Measurements from ENCODE around the gene PDE8B. TPM values are rescaled to one million over a fixed set of nuclear protein-coding genes. Genes with fewer than 3 reads are reported as not detected.

The PDE8B gene
- total RNA-seq, 1 experiment from 2014 or later, result not detected

DNA sequence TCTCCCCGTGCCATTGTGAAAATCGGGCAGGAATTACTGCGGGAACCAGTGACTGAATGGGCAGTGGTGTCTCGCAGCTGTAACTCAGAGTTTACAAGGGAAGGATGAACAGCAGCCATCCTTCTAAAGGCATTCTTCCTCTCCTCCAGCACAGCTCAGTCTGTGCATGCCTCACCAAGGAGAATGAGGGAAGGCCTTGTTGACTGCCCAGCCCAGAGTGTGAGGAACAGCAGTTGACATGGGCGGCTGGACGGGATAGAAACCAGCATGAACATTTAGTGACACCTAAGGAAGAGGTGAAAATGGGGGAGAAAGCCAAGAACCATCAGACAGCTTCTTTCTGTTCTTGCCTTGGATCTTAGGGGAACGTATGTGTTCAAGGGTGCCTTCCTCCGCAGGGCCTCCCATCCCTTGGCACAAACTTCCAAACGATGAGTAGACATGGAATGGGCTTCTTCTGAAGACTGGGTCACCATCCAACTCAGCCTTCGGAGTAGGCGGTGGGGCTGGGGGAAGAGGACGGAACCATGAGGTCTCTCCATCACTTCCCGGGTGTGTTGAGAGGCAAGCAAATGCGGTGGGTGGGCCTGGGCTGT is 887 bp upstream of the PDE8B start:
- no peak for ATAC-seq
- no TSS peak for BruUV-seq (replicated peaks)
- peaks cover 22% of the 10 kb centered on the region for H3K27me3 ChIP-seq (ENCODE audit: low read length)
- no peaks in the 10 kb centered on the region for H3K9me3 ChIP-seq (ENCODE audit: low read length)
- H3K36me3 ChIP-seq (ENCODE audit: low read depth, low read length), result no peaks in the 10 kb centered on the region
- H3K4me1 ChIP-seq (ENCODE audit: insufficient read depth, low read length), result peaks cover 4% of the 10 kb centered on the region; the same call in 1 of the 2 replicates
- POLR2A ChIA-PET (ENCODE audit: unreplicated experiment), result no interaction called here
- TF ChIP-seq EZH2 (IDR thresholded peaks at IDR 0.05; ENCODE audit: low read length, unreplicated experiment) (no peak), EZH2phosphoT487 (IDR thresholded peaks at IDR 0.05; ENCODE audit: borderline replicate concordance, low read length) (no peak)
- TF ChIP-seq, protein P1, sequence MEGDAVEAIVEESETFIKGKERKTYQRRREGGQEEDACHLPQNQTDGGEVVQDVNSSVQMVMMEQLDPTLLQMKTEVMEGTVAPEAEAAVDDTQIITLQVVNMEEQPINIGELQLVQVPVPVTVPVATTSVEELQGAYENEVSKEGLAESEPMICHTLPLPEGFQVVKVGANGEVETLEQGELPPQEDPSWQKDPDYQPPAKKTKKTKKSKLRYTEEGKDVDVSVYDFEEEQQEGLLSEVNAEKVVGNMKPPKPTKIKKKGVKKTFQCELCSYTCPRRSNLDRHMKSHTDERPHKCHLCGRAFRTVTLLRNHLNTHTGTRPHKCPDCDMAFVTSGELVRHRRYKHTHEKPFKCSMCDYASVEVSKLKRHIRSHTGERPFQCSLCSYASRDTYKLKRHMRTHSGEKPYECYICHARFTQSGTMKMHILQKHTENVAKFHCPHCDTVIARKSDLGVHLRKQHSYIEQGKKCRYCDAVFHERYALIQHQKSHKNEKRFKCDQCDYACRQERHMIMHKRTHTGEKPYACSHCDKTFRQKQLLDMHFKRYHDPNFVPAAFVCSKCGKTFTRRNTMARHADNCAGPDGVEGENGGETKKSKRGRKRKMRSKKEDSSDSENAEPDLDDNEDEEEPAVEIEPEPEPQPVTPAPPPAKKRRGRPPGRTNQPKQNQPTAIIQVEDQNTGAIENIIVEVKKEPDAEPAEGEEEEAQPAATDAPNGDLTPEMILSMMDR (conservative IDR thresholded peaks at IDR 0.05; ENCODE audit: low read depth, low read length), result no peak
- no peak overlapping the region for H3K9ac ChIP-seq (ENCODE audit: low read length)
- no peak for DNase-seq
- H3F3A ChIP-seq (ENCODE audit: low read length, unreplicated experiment), result no peaks in the 10 kb centered on the region
- H3K4me2 ChIP-seq (ENCODE audit: low read length), result no peak overlapping the region
- no peaks in the 10 kb centered on the region for H4K20me1 ChIP-seq (ENCODE audit: low read length)
- no peak overlapping the region for H3K4me3 ChIP-seq (ENCODE audit: low read length)
- H3K79me2 ChIP-seq (ENCODE audit: low read length), result no peaks in the 10 kb centered on the region
- intact Hi-C loops (cut with micrococcal nuclease), result loop anchor here (5.0 kb wide), 1 partner anchor 283 kb away; the partner anchor contains the start of gene WDR41
- no peaks in the 10 kb centered on the region for H3K9me2 ChIP-seq (replicated peaks; ENCODE audit: low read length)
- CTCF ChIA-PET, result no interaction called here
- no peak overlapping the region for H2AFZ ChIP-seq (ENCODE audit: low read length)
- H3K27ac ChIP-seq (ENCODE audit: low read length), result no peak overlapping the region

DNA sequence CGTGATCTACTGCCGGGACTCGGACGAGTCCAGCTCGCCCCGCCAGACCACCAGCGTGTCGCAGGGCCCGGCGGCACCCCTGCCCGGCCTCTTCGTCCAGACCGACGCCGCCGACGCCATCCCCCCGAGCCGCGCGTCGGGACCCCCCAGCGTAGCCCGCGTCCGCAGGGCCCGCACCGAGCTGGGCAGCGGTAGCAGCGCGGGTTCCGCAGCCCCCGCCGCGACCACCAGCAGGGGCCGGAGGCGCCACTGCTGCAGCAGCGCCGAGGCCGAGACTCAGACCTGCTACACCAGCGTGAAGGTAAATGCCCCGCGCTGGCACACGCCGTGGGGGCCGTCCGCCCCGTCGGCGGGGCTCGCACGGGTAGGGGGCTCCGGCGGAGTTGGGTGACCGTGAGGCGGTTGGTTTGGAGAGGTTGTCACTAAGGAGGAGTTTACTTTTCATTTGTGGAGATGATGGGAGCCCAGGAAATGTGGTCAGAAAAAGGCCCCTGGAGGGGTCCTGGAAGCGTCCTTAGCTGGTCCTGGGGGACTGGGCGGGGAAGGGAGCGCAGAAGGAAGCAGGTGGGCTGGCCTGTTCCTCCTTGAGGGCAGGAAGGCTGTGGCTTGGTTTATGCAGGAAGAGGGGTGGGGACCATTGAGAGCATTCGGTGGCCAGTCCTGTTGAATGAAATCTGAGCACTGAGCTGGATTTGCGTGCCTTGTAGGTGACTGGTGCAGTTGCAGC is 647 bp downstream of the PDE8B start:
- no peak overlapping the region for H3K27ac ChIP-seq (ENCODE audit: low read length)
- peak; percentile 36; the same call in 1 of the 2 replicates for TF ChIP-seq EZH2phosphoT487 (IDR thresholded peaks at IDR 0.05; ENCODE audit: borderline replicate concordance, low read length)
- peak; percentile 43 for TF ChIP-seq EZH2 (IDR thresholded peaks at IDR 0.05; ENCODE audit: low read length, unreplicated experiment)
- TF ChIP-seq, protein P1 (conservative IDR thresholded peaks at IDR 0.05; ENCODE audit: low read depth, low read length), result no peak
- CTCF ChIA-PET, result no interaction called here
- intact Hi-C loops (cut with micrococcal nuclease), result loop anchor here (5.0 kb wide), 1 partner anchor 281 kb away; the partner anchor contains the start of gene WDR41
- H3K4me2 ChIP-seq (ENCODE audit: low read length), result peak overlapping the region; percentile 92
- DNase-seq, result peak; percentile 63
- ATAC-seq, result peak; percentile 95
- H3K9ac ChIP-seq (ENCODE audit: low read length), result no peak overlapping the region
- H2AFZ ChIP-seq (ENCODE audit: low read length), result peak overlapping the region; percentile 74
- no TSS peak for BruUV-seq (replicated peaks)
- peaks cover 22% of the 10 kb centered on the region for H3K27me3 ChIP-seq (ENCODE audit: low read length)
- no peaks in the 10 kb centered on the region for H3K9me2 ChIP-seq (replicated peaks; ENCODE audit: low read length)
- POLR2A ChIA-PET (ENCODE audit: unreplicated experiment), result no interaction called here
- peak overlapping the region; percentile 75 for H3K4me3 ChIP-seq (ENCODE audit: low read length)
- H3K4me1 ChIP-seq (ENCODE audit: insufficient read depth, low read length), result peaks cover 4% of the 10 kb centered on the region; the same call in 1 of the 2 replicates
- no peaks in the 10 kb centered on the region for H4K20me1 ChIP-seq (ENCODE audit: low read length)
- no peaks in the 10 kb centered on the region for H3F3A ChIP-seq (ENCODE audit: low read length, unreplicated experiment)
- no peaks in the 10 kb centered on the region for H3K79me2 ChIP-seq (ENCODE audit: low read length)
- H3K9me3 ChIP-seq (ENCODE audit: low read length), result no peaks in the 10 kb centered on the region
- H3K36me3 ChIP-seq (ENCODE audit: low read depth, low read length), result no peaks in the 10 kb centered on the region

DNA sequence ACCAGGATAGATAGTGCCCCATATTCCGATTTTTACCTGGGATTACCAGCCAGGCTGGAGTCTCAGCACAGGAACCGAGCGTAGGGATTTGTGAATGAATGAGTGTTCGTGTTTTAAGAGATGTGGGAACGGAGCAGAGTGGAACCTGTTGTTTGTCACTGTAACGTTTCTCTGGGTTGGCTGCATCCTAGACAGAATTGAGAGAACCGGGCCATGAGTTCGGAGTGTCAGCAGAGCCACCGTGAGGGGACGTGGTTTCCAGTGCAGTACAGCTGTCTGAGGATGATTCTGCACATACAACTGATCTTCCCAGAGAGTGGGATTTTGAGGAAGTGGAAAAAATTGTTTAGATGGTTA is 1.2 kb downstream of the PDE8B start:
- CTCF ChIA-PET, result no interaction called here
- Histone ChIP-seq H3K4me1 (ENCODE audit: insufficient read depth, low read length) (peaks cover 4% of the 10 kb centered on the region; the same call in 1 of the 2 replicates), H2AFZ (ENCODE audit: low read length) (peak overlapping the region; percentile 74)

More for the DNA sequence above, 1.2 kb downstream of the PDE8B start:
- TF ChIP-seq EZH2phosphoT487 (IDR thresholded peaks at IDR 0.05; ENCODE audit: borderline replicate concordance, low read length) (no peak), EZH2 (IDR thresholded peaks at IDR 0.05; ENCODE audit: low read length, unreplicated experiment) (no peak)
- TF ChIP-seq, protein P1 (conservative IDR thresholded peaks at IDR 0.05; ENCODE audit: low read depth, low read length), result no peak
- Histone ChIP-seq H4K20me1 (ENCODE audit: low read length) (no peaks in the 10 kb centered on the region), H3K4me3 (ENCODE audit: low read length) (peak overlapping the region; percentile 75), H3F3A (ENCODE audit: low read length, unreplicated experiment) (no peaks in the 10 kb centered on the region), H3K4me2 (ENCODE audit: low read length) (peak overlapping the region; percentile 92), H3K9me3 (ENCODE audit: low read length) (no peaks in the 10 kb centered on the region), H3K27me3 (ENCODE audit: low read length) (peaks cover 22% of the 10 kb centered on the region), H3K9me2 (replicated peaks; ENCODE audit: low read length) (no peaks in the 10 kb centered on the region), H3K36me3 (ENCODE audit: low read depth, low read length) (no peaks in the 10 kb centered on the region), H3K27ac (ENCODE audit: low read length) (no peak overlapping the region), H3K9ac (ENCODE audit: low read length) (no peak overlapping the region), H3K79me2 (ENCODE audit: low read length) (no peaks in the 10 kb centered on the region)
- intact Hi-C loops (cut with micrococcal nuclease), result loop anchor here (5.0 kb wide), 1 partner anchor 281 kb away; the partner anchor contains the start of gene WDR41
- POLR2A ChIA-PET (ENCODE audit: unreplicated experiment), result no interaction called here
- DNase-seq (no peak), ATAC-seq (peak; percentile 29)
- no TSS peak for BruUV-seq (replicated peaks)
